ENCODE data around the gene ADRB1.
A peak's percentile ranks its signal among the peaks of the same experiment; 100 is the strongest.

ADRB1 gene

DNA sequence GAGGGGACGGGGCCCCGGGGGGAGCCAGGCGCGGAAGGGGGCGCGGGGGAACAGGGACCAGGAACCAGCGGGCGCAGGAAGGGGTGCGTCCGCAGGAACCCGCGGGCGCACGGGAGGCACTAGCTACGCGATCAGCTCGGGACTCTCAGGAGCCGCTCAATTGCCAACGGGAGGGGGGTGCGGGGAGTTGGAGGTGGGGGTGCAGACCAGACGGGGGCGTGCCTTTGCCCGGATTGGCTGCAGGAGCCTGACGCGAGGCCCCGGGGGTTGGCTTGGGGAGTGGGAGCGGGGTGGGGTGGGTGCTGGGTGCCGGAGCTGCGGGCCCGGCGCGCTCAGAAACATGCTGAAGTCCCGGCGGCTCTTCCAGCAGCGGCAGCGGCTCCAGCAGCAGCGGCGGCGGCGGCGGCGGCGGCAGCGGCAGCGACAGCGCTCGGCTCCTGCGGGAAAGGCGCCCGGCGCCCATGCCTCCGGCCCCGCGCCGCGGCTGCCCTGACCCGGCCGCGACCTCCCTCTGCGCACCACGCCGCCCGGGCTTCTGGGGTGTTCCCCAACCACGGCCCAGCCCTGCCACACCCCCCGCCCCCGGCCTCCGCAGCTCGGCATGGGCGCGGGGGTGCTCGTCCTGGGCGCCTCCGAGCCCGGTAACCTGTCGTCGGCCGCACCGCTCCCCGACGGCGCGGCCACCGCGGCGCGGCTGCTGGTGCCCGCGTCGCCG lies at the start of gene ADRB1:
TSS of gene ADRB1 (plus strand) at position 335 of the 715 bp plus-strand sequence. CDS start at position 602, 267 bp downstream.
- no peak for TF ChIP-seq CTCF (IDR thresholded peaks at IDR 0.05; ENCODE audit: insufficient read depth, missing control alignments)
- FAIRE-seq (no peak), DNase-seq (ENCODE audit: insufficient read length, low spot score) (peak; percentile 15)

- DNase-seq (ENCODE audit: insufficient read length, low spot score) = no peak
- FAIRE-seq = no peak
- no peak for TF ChIP-seq CTCF (IDR thresholded peaks at IDR 0.05; ENCODE audit: insufficient read depth, missing control alignments)
Measured at GRCh38 chr10:113995201-113995600, 48.5 kb upstream of the ADRB1 start.

DNA sequence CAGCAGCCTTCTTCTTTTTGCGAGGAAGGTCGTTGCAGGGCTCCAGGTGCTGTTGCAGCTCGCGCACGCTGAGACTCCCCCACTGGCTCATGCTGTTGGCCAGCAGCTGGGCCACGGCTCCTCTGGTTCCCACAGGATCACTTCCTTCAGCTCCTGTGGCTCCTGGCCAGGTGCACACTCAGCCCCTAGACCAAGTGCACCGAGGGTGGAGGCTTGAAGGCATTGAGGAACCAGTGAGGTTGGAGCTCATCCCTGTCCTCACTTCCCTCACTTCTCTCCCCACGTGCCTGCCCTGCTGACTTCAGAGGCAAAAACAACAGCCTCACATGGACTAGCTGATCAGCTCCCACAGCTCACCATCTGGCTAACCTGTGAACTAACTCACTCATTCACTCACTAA lies 46.2 kb upstream of the ADRB1 start:
- no peak for DNase-seq (ENCODE audit: insufficient read length, low spot score)
- no peak for TF ChIP-seq CTCF (IDR thresholded peaks at IDR 0.05; ENCODE audit: insufficient read depth, missing control alignments)
- FAIRE-seq = no peak

DNA sequence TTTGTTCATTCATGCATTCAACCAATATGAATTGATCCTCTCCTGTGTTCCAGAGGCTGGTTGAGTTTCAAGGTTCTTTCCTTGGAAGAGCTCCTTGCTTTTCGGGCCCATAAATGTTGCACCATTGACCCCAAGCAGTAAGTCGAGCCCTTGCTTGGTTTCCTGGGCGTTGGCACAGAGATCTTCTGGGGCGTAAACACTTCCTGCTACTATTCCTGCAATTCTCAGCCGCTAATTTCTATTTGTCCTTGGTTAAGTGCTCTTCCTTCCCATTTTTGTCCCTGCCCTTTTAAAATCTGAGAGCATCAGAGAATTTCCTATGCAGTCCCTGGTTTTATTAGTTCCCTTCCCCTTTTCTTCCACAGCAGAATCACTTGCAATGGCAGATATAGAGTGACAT lies 44.1 kb upstream of the ADRB1 start:
- no peak for TF ChIP-seq CTCF (IDR thresholded peaks at IDR 0.05; ENCODE audit: insufficient read depth, missing control alignments)
- DNase-seq (ENCODE audit: insufficient read length, low spot score) (no peak), FAIRE-seq (no peak)

GRCh38 chr10:114000457-114001010 lies 43.1 kb upstream of the ADRB1 start:
- DNase-seq (ENCODE audit: insufficient read length, low spot score) (no peak), FAIRE-seq (no peak)
- no peak for TF ChIP-seq CTCF (IDR thresholded peaks at IDR 0.05; ENCODE audit: insufficient read depth, missing control alignments)

- no peak for DNase-seq (ENCODE audit: insufficient read length, low spot score)
- FAIRE-seq = no peak
- TF ChIP-seq CTCF (IDR thresholded peaks at IDR 0.05; ENCODE audit: insufficient read depth, missing control alignments) = no peak
Measured at GRCh38 chr10:114002422-114002821, 41.2 kb upstream of the ADRB1 start.

Data from D721Med (cell line).